IMR-90 (cell line): Measurements from ENCODE around the gene SPINK14. TPM values are rescaled to one million over a fixed set of nuclear protein-coding genes. Genes with fewer than 3 reads are reported as not detected.

Experiments
- ATAC-seq: fragments of 200-7000 bp; cut with Tn5 transposase; 2 replicates; pipeline ENCODE4 v1.9.1; 2020; ENCODE audit warnings: low read depth, mild to moderate bottlenecking, moderate library complexity
- BruUV-seq: library from RNA; stranded (reverse); fragments of 400-500 nt; replicated peaks from 2 replicates; lab custom pipeline; 2021; lab: Mats Ljungman, UMichigan
- CTCF ChIA-PET: fragments of 300-600 bp; formaldehyde crosslinking; extraction: SDS; loops from one replicate; lab custom pipeline; 2021; ENCODE audit warnings: antibody characterized with exemption; lab: Yijun Ruan, JAX
- POLR2A ChIA-PET: fragments of 300-600 bp; sonication (Branson Sonifier 250); formaldehyde crosslinking; loops from one replicate; lab custom pipeline; 2022; ENCODE audit warnings: antibody characterized with exemption; ENCODE audit not compliant: unreplicated experiment; lab: Charles Lee
- DNase-seq: peaks from one replicate; pipeline ENCODE4 v3.0.0; 2013
- H2AFZ ChIP-seq: replicated peaks from 2 replicates; pipeline ENCODE3; 2013; ENCODE audit warnings: low read length, mild to moderate bottlenecking; ENCODE audit not compliant: poor library complexity
- H2AK5ac ChIP-seq: 2 replicates; pipeline ENCODE4 v1.6.1; 2013; ENCODE audit warnings: low read depth, low read length, inconsistent platforms
- H2AK9ac ChIP-seq: replicated peaks from 2 replicates; pipeline ENCODE3; 2013; ENCODE audit warnings: mild to moderate bottlenecking, low read depth, low read length, moderate library complexity; ENCODE audit not compliant: poor library complexity
- H2BK120ac ChIP-seq: 2 replicates; pipeline ENCODE4 v1.6.1; 2013; ENCODE audit warnings: low read depth, low read length, inconsistent platforms
- H2BK15ac ChIP-seq: 3 replicates; pipeline ENCODE4 v1.6.1; 2013; ENCODE audit warnings: low read depth, low read length, inconsistent platforms
- H2BK20ac ChIP-seq: 2 replicates; pipeline ENCODE4 v1.6.1; 2013; ENCODE audit warnings: low read depth, mild to moderate bottlenecking, inconsistent platforms, low read length, moderate library complexity
- H2BK5ac ChIP-seq: 2 replicates; pipeline ENCODE4 v1.6.1; 2013; ENCODE audit warnings: mild to moderate bottlenecking, low read depth, low read length, inconsistent platforms; ENCODE audit not compliant: poor library complexity, severe bottlenecking
- H3K14ac ChIP-seq: replicated peaks from 2 replicates; pipeline ENCODE4 v1.6.1; 2013; ENCODE audit warnings: low read depth, low read length, inconsistent platforms
- H3K18ac ChIP-seq: 2 replicates; pipeline ENCODE4 v1.6.1; 2013; ENCODE audit warnings: low read depth, low read length, control low read depth
- H3K23ac ChIP-seq: 2 replicates; pipeline ENCODE4 v1.6.1; 2013; ENCODE audit warnings: low read depth, low read length, inconsistent platforms
- H3K27ac ChIP-seq: 2 replicates; pipeline ENCODE4 v1.5.1; 2013; ENCODE audit warnings: mild to moderate bottlenecking, control low read depth, low read length; ENCODE audit not compliant: insufficient read depth
- H3K27me3 ChIP-seq: 2 replicates; pipeline ENCODE4 v1.6.1; 2013; ENCODE audit warnings: low read length; ENCODE audit not compliant: control insufficient read depth, insufficient read depth
- H3K36me3 ChIP-seq: 2 replicates; pipeline ENCODE4 v1.6.1; 2013; ENCODE audit warnings: low read length, mixed read lengths; ENCODE audit not compliant: control insufficient read depth, insufficient read depth
- H3K4ac ChIP-seq: 2 replicates; pipeline ENCODE4 v1.6.1; 2013; ENCODE audit warnings: low read depth, low read length, inconsistent platforms
- H3K4me1 ChIP-seq: 2 replicates; pipeline ENCODE4 v1.6.1; 2013; ENCODE audit warnings: low read length, mixed read lengths; ENCODE audit not compliant: control insufficient read depth, insufficient read depth
- H3K4me2 ChIP-seq: 2 replicates; pipeline ENCODE4 v1.6.1; 2013; ENCODE audit warnings: low read depth, mild to moderate bottlenecking, control low read depth, low read length, moderate library complexity
- H3K4me3 ChIP-seq: 2 replicates; pipeline ENCODE4 v1.5.1; 2013; ENCODE audit warnings: low read depth, mild to moderate bottlenecking, control low read depth, low read length, moderate library complexity; ENCODE audit not compliant: insufficient read depth
- H3K56ac ChIP-seq: 2 replicates; pipeline ENCODE4 v1.6.1; 2013; ENCODE audit warnings: low read length, inconsistent platforms; ENCODE audit not compliant: insufficient read depth; ENCODE audit errors: extremely low read depth
- H3K79me1 ChIP-seq, 2 experiments: 2 replicates each; pipeline ENCODE4 v1.6.1; 2013; ENCODE audit warnings: low read length in 2 of 2, inconsistent platforms in 1 of 2, low read depth in 1 of 2
- H3K9ac ChIP-seq: 2 replicates; pipeline ENCODE4 v1.6.1; 2013; ENCODE audit warnings: low read depth, low read length, control low read depth
- H3K9me1 ChIP-seq: 2 replicates; pipeline ENCODE4 v1.6.1; 2013; ENCODE audit warnings: low read length, inconsistent platforms; ENCODE audit not compliant: insufficient read depth
- H3K9me3 ChIP-seq: 2 replicates; pipeline ENCODE4 v1.6.1; 2013; ENCODE audit warnings: low read length; ENCODE audit not compliant: control insufficient read depth, insufficient read depth
- H4K20me1 ChIP-seq: 2 replicates; pipeline ENCODE4 v1.6.1; 2013; ENCODE audit warnings: low read length, inconsistent platforms; ENCODE audit not compliant: insufficient read depth
- H4K5ac ChIP-seq: 2 replicates; pipeline ENCODE4 v1.6.1; 2013; ENCODE audit warnings: mild to moderate bottlenecking, low read depth, low read length, control low read depth
- H4K8ac ChIP-seq, 2 experiments: 2 replicates each; pipeline ENCODE4 v1.6.1; 2013; ENCODE audit warnings: low read depth in 2 of 2, low read length in 2 of 2, control low read depth in 1 of 2, inconsistent platforms in 1 of 2
- H4K91ac ChIP-seq: 2 replicates; pipeline ENCODE4 v1.6.1; 2013; ENCODE audit warnings: low read depth, low read length, inconsistent platforms; ENCODE audit not compliant: insufficient read depth
- CEBPB ChIP-seq: IDR thresholded peaks from 2 replicates; pipeline ENCODE4 v1.6.1; 2012; ENCODE audit warnings: low read depth, low read length, improper control_type of control experiment
- MAZ ChIP-seq: IDR thresholded peaks from 2 replicates; pipeline ENCODE4 v1.6.1; 2012; ENCODE audit warnings: low read depth, mild to moderate bottlenecking, low read length, improper control_type of control experiment, moderate library complexity, borderline replicate concordance
- NFE2L2 ChIP-seq: fragments of 150-350 bp; IDR thresholded peaks from 2 replicates; pipeline ENCODE4 v1.6.1; 2016; ENCODE audit warnings: low read depth, mild to moderate bottlenecking, low read length
- RAD21 ChIP-seq: IDR thresholded peaks from 2 replicates; pipeline ENCODE4 v1.6.1; 2012; ENCODE audit warnings: low read length, improper control_type of control experiment
- RCOR1 ChIP-seq: IDR thresholded peaks from 2 replicates; pipeline ENCODE4 v1.6.1; 2012; ENCODE audit warnings: mild to moderate bottlenecking, low read length, improper control_type of control experiment; ENCODE audit not compliant: insufficient replicate concordance
- USF2 ChIP-seq: fragments of 150-350 bp; IDR thresholded peaks from 2 replicates; pipeline ENCODE4 v1.6.1; 2017; ENCODE audit warnings: mild to moderate bottlenecking, antibody characterized with exemption, low read length, low read depth
- WGBS, 2 experiments: methylation state at CpG; one replicate each; pipeline versions ENCODE4 v1.1.5 to v1.1.7; 2013; ENCODE audit warnings: missing lambda C conversion rate in 2 of 2; ENCODE audit not compliant: insufficient read length in 1 of 2; ENCODE audit errors: extremely low coverage in 2 of 2; 5-methylcytosine and 5-hydroxymethylcytosine counted together
- dilution Hi-C: fragments of 300-500 bp; cut with HindIII; formaldehyde crosslinking; loops from one replicate; pipeline ENCODE4 v1.14.3; 2018; ENCODE audit warnings: low sequenced_read_pairs; ENCODE audit not compliant: unreplicated experiment
- in situ Hi-C: fragments of 300-500 bp; cut with MboI; formaldehyde crosslinking; loops from 3 replicates; pipeline ENCODE4 v1.14.3; 2019; ENCODE audit warnings: low sequenced_read_pairs, inconsistent platforms, mixed read lengths
- intact Hi-C: fragments of 100-400 bp; cut with micrococcal nuclease; formaldehyde crosslinking; loops from 2 replicates; pipeline ENCODE4 v1.10.0; 2022
- polyA plus RNA-seq, 3 experiments: library from polyadenylated mRNA; depleted of rRNA; stranded (reverse); fragments of >200 nt; gene quantifications; 2 replicates each; pipeline ENCODE4 v1.2.3, GENCODE V29; 2012; ENCODE audit warnings: low replicate concordance in 1 of 3
- total RNA-seq: library from RNA; depleted of rRNA; stranded (reverse); fragments of >200 nt; gene quantifications from 2 replicates; pipeline ENCODE4 v1.2.3, GENCODE V29; 2012

The SPINK14 gene
- total and polyA plus RNA-seq, 2 of the 4 experiments (the other 2 are of a cell fraction): not detected

- Histone ChIP-seq H3K4me3 (no peak overlapping the region), H4K91ac (no peak overlapping the region), H2BK5ac (no peak overlapping the region), H3K14ac (no peak overlapping the region), H4K20me1 (no peaks in the 10 kb centered on the region), H3K4me1 (no peaks in the 10 kb centered on the region), H4K5ac (no peak overlapping the region), H4K8ac (no peak overlapping the region), H2BK20ac (no peak overlapping the region), H2BK15ac (no peak overlapping the region), H3K27me3 (no peaks in the 10 kb centered on the region), H3K56ac (no peak overlapping the region), H3K4ac (no peak overlapping the region), H3K36me3 (no peaks in the 10 kb centered on the region), H3K23ac (no peak overlapping the region), H2AFZ (no peak overlapping the region), H3K4me2 (no peak overlapping the region), H2AK9ac (no peak overlapping the region), H3K27ac (no peak overlapping the region), H3K9ac (no peak overlapping the region), H2AK5ac (no peak overlapping the region), H3K9me3 (no peaks in the 10 kb centered on the region), H2BK120ac (no peak overlapping the region), H3K9me1 (no peaks in the 10 kb centered on the region), H3K18ac (no peak overlapping the region), H3K79me1 (no peaks in the 10 kb centered on the region)
- TF ChIP-seq RAD21 (no peak), MAZ (no peak), CEBPB (no peak), USF2 (no peak), RCOR1 (no peak), NFE2L2 (no peak)
- ChIA-PET POLR2A (no interaction called here), CTCF (no interaction called here)
- dilution Hi-C loops (no loop called here), intact Hi-C loops (no loop called here), in situ Hi-C loops (no loop called here)
- ATAC-seq (no peak), DNase-seq (no peak)
- WGBS, 2 experiments: no CpG with 5 or more reads among the region's 4 CpGs
- no TSS peak for BruUV-seq
These were observed 36.9 kb downstream of the SPINK14 start for GRCh38 chr5:148205044-148205806.
